Left kidney (tissue), 8 donors: ENCODE measurements around the gene RARRES1. TPM values are rescaled to one million over a fixed set of nuclear protein-coding genes. Genes with fewer than 3 reads are reported as not detected.

ENCODE experiments used
- DNase-seq: peaks from one replicate; pipeline ENCODE4 v3.0.0-alpha.2; 2013
- long read RNA-seq, 8 donors: transcript quantifications; one replicate each; lab custom pipeline, GENCODE V29; 2026
- polyA plus RNA-seq: library from polyadenylated mRNA; unstranded; fragments of 120-200 nt; gene quantifications from one replicate; pipeline ENCODE4 v1.2.1, GENCODE V29; 2013; ENCODE audit not compliant: insufficient read length

RARRES1 gene, protein sequence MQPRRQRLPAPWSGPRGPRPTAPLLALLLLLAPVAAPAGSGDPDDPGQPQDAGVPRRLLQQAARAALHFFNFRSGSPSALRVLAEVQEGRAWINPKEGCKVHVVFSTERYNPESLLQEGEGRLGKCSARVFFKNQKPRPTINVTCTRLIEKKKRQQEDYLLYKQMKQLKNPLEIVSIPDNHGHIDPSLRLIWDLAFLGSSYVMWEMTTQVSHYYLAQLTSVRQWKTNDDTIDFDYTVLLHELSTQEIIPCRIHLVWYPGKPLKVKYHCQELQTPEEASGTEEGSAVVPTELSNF
- polyA plus RNA-seq = 12.6 TPM
- long read RNA-seq, donor 1, transcript RARRES1-201 (6 exons, 1,952 nt) = major isoform, 9 of 9 reads
- long read RNA-seq, donor 1, partial matches to known transcripts = 0 of 9 reads
- long read RNA-seq, donor 1, other reads (novel, unspliced or antisense) = 0 of 9 reads
- long read RNA-seq, donor 2, transcript RARRES1-201 (6 exons, 1,952 nt) = major isoform, 5 of 5 reads
- long read RNA-seq, donor 2, partial matches to known transcripts = 0 of 5 reads
- long read RNA-seq, donor 2, other reads (novel, unspliced or antisense) = 0 of 5 reads
- long read RNA-seq, donor 3, transcript RARRES1-201 (6 exons, 1,952 nt) = major isoform, 5 of 6 reads
- long read RNA-seq, donor 3, partial matches to known transcripts = 0 of 6 reads
- long read RNA-seq, donor 3, other reads (novel, unspliced or antisense) = 0 of 6 reads
- long read RNA-seq, donor 4 = 0 reads
- long read RNA-seq, donor 5, partial matches to known transcripts = 0 of 3 reads
- long read RNA-seq, donor 5, other reads (novel, unspliced or antisense) = 0 of 3 reads
- long read RNA-seq, donor 6, partial matches to known transcripts = 0 of 3 reads
- long read RNA-seq, donor 6, other reads (novel, unspliced or antisense) = 0 of 3 reads
- long read RNA-seq, donor 7, transcript RARRES1-201 (6 exons, 1,952 nt) = major isoform, 7 of 8 reads
- long read RNA-seq, donor 7, partial matches to known transcripts = 0 of 8 reads
- long read RNA-seq, donor 7, other reads (novel, unspliced or antisense) = 0 of 8 reads
- long read RNA-seq, donor 8 = 0 reads

DNA sequence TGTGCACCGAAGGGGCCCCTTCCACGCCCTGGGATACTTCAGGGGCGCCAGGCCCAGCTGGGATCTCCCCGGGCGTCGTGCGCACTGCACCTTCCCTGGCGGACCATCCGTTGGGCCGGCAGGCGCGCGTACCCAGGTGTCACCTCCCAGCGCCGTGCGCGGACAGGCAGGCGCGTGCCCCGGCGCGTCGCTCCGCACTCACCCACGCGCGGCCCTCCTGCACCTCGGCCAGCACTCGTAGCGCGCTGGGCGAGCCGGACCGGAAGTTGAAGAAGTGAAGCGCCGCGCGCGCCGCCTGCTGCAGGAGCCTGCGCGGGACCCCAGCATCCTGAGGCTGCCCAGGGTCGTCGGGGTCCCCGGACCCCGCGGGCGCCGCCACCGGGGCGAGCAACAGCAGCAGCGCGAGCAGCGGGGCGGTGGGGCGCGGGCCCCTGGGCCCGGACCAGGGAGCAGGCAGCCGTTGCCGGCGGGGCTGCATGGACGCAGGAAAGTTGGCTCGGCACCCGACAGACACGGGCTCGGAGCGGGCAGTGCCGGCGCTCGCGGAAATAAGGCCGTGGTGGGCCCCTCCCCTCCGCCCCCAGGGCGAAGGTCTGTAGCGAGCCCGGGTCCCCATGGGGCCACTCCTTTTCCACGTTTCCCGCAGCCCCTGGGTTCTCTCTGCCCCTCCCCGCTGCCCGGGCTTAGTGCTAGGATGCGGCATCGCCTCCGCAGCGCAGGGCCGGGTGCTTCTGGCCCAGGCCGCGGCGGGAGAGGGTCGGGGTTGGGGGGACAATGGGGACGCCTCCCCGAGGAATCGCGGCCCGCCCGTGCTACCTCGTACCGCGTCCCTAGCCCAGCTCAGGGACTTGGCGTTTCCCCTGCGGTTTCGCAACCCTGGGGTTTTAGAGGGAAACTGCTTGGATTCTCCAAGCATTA lies at the start of gene RARRES1:
Gene RARRES1, minus strand, starts transcription at position 520 of the 918 bp plus-strand sequence. Its CDS starts 42 bp downstream, at position 478.
- peak; percentile 59 for DNase-seq

DNA sequence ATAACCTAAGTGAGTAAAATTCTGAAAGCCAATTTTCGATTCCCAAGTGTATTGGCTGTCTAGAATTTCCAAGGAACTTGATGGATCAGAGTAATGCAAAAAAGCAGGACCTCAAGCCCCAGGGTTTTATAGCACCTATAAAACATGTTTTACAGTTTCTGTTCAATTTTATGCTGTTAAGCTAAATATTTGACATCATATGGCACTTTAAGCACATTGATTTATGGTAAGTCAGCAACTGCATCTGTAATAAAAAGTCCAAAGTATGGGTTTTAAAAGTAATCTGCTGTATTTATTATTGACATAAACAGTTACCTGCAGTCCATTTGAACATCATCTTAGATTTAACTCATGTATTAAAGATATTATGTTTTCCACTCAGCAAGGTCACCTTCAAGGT lies 49.6 kb upstream of the RARRES1 start:
- DNase-seq = no peak

DNA sequence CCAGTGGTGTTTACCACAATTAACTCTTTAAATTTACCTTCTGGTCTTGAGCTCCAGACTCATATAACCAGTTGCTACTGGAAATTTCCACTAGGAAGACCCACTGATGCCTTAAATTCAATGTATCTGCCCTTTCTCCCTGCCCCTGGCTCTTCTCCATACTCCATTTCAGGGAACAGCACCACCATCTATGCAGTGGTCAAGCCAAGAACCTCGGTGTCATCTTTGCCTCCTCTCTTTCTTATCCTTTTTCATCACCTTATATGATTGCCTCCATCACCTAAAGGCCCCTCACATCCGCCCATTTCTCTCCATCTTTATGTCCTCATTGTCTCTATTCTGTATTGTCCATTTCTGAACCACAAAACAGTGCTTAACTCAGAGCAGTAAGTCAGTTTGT lies 48.9 kb upstream of the RARRES1 start:
- DNase-seq = no peak

DNA sequence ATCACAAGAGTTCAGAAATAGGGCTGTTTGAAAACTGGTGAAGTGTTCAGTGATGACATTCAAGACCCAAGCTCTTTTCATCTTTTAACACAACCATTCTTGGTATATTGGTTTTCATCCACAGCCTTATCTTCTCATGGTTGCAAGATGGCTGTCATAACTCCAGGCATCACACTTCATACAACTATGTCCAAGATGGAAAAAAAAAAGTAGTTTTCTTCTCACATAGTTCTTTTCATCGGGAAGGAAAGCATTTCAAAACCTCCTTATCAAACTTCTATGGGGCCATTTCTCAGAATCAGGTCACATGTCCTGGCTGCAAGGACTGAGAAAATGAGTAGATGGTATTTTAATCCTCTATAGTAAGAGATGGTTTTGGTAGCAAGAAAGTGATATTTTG lies 48.5 kb upstream of the RARRES1 start:
- no peak for DNase-seq

DNA sequence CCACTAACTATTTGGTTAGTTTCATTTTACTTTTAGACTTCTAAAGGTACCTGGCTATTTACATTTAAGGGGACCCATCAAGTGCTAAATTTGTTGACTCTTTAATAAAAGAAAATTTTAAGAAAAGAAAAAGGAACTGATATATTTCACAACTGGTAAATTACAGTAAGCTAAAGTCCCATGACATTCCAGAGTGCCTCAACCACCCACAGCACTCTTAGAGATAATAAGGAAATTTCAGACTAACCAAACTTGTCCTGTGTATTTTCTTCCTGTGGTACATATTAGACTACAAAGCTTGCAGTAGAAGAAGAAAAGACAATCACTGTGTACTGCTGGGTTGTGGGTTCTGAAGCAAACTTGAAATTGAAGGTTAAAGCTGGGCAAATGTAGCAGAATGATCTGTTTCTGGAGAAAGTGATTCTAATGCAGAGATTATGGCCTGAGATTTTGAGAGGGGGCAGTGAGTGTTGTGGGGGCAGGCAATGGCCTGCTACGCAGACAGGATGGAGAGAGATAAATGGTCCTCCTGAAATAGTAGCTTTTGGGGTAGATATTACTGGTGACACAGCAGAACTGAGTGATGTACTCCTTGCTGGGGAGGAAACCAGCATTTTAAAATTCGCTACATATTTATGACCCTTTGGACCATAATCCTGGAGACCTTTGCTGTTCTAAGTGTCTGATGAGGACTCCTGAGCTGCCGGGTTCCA lies 45.1 kb upstream of the RARRES1 start:
- no peak for DNase-seq

DNA sequence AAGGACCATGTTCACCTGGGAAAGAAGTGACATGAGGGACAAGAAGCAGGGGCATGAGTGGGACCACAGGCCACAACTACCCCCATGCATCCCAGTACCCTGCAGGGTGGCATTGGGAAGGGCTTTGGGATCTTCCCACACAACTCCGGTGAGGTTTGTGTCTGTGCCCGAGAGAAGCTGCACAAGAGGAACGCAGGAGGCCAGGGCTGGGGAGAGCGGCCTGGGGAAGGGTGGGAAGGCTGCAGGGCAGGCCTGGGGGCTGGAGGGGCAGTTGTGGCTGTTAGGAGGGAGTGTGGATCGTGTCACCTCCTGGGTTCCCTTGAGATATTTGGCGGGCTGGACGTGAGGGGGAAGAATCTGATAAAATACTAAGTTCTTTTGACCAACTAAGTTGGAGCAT lies 44.3 kb upstream of the RARRES1 start:
- no peak for DNase-seq

DNA sequence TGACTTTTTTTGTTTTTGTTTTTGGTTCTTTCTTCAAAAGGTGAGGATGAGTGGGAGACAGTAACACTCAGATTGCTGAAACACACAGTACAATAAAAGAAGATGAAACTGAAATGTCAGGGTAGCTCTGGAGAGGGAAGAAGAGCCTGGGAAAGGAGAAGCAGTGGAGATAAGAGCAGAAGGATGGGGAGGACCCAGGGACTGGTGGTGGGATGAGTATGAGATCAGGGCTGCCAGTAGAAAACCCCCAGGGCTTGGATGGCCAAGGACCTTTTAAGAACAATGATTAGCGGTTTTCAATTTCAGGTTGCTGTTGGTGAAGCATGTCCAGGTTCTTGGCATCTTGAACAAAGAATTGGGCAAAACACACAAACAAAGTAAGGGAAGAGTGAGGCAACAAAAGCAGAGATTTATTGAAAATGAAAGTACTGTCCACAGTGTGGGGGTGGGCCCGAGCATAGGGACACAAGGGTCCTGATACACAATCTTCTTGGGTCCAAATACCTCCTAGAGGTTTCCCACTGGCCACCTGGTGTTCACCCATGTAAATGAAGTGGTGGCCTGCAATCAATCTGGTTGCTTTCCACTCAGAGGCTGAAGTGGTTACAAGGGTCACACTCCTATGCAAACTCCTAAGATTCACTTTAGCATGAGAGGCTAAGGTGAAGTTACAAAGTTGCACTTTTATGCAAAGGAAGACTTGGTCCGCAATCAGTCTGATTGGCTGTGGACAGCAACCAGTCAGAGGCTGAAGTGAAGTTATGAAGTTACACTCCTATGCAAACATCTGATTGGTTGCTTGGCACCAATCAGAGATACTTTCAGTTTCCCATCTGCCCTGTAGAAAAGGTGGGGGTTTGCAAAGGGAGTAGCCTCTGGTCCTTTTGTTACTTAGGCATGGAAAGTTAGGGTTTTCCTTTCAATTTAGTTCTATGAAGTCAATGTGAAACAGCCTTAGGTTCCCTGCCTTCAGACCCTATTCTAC lies 43.5 kb upstream of the RARRES1 start:
- DNase-seq = no peak

DNA sequence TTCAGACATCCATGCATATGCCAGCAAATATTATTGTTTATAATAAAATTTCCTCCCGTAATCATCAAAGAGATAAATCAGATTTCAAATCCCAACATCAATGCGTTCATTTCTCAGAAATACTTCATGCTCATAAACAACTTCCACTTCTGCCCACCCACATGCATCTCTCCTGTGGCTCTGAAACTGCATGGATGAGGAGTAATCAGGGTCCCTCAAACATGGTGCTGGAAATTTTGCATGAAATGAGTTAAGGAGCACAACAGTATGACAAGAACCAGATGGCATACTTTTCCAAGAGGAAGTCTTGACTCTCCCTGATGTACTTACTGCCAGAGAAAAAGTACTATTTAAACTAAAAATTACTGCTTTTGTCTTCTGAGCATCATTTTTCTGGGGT lies 42.7 kb upstream of the RARRES1 start:
- peak; percentile 59 for DNase-seq

DNA sequence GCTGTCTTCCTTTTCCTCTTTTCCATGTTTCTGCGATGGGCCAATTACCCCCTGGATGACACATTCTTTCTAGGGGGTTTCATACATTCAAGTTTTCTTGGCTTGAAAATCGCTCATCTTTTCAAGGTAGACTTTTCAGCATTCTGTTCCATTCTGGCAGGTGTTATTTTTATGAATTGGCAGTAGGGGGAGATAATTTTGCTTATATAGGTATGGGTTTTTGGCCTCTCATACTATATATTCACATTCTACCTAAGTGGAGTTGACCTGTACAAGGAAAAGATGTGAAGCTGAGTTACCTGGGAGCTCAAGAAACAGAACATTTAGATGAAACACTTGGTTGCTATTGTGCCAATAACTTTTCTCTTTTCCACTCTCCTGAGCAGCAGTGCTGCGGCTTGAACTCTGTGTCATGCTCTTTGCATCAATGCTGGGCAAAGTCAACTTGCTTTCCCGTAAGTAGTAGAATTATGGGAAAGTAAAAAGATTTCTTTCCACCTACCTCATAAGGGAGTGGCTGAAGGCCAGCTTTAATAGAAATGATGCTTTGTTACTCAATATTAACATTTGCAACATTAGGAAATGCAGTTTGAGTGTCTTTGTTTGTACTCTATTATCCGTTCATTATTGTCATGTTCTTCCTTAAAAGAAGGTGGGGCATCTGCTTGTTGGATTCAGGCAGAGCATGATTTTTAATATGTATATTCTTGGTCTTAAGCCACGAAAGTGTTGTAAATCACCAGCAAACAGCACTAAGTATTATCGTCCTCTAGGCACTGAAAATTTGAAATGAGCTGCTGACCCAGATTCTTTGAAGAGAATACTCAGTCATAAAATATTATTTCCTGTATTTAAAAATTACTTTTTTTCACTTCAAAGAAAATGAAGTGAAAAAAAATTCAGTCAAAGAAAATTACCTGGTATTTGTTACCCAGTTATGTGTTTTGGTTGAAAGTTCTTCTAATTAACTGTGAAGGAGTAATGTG lies 41.9 kb upstream of the RARRES1 start:
- DNase-seq = no peak

DNA sequence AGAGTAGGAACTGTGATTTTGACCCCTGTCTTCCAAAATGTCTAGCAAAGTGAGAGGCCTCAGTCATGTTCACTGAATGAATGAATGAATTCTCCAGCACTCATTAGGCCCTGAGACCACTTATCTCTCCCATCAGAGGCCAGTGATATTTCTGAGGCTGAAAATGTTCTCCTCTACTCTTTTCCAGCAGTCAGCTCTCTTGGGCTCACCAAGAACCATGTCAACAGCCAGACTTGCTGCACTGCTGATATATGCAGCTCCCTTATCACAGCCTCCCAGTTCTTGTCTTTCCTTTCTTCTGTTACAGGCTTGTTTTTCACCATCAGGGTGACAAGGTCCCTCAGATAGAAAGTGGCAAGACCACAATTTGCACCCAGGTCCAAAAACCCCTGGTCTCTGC lies 40.9 kb upstream of the RARRES1 start:
- no peak for DNase-seq

DNA sequence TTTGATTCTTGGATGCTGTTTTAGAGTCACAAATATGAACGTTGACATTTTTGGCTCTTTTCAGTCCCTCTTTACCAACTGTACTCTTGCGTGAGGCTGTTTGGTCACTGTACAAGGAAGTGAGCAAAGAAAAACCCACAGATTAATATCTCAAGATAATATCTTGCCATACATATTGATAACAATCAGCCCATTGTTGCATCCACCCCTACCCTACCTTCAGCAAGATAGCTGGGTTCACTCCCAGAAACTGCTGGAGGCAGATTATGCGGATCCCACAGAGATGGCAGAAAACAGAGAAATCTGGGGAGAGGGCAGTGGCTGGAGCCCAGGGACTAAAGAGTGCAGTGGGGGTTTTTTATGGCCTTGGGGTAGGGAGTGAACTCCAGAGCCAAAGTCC lies 39.7 kb upstream of the RARRES1 start:
- no peak for DNase-seq

DNA sequence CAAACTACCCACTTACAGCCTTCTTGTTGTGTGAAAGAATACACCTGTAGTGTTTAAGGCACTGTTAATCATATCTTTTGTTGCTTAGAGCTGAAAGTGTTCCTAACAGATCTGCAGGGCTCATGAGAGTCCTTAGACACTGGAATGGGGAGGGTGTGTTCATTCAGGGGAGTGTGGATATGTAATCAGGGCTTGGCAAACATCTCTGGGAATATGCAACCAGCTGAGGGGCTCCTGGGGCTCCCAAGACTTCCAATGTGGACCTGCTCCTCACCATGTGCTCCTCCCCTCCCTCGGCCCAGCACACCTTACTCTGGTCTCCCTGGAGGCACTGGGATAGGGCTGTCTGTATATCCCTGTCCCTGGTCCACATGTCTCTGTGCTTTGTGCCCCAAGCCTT lies 39.3 kb upstream of the RARRES1 start:
- DNase-seq = no peak

DNA sequence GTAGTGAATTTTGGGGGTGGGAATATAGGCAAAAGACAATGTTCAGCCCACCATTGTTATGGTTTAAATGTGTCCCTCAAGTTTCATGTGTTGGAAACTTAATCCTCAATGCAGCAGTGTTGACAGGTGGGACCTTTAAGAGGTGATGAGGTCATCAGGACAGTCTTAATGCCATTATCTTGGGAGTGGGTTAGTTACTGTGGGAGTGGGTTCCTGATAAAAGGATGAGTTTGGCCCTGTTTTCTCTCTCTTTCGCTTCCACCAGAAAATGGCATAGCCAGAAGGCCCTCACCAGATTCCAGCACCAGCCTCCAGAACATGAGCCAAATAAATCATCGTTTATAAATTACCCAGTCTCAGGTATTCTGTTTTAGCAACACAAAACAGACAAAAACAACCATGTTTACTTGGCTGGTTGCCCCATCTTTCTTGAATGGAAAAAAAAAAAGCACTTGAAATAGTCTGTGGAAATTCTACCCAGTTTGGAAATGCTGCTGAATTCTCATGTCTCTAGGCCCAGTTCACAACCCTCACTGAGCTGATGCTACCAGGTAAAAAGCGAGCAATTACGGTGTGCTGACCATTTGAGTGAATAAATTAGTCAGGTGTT lies 38.6 kb upstream of the RARRES1 start:
- DNase-seq = no peak

DNA sequence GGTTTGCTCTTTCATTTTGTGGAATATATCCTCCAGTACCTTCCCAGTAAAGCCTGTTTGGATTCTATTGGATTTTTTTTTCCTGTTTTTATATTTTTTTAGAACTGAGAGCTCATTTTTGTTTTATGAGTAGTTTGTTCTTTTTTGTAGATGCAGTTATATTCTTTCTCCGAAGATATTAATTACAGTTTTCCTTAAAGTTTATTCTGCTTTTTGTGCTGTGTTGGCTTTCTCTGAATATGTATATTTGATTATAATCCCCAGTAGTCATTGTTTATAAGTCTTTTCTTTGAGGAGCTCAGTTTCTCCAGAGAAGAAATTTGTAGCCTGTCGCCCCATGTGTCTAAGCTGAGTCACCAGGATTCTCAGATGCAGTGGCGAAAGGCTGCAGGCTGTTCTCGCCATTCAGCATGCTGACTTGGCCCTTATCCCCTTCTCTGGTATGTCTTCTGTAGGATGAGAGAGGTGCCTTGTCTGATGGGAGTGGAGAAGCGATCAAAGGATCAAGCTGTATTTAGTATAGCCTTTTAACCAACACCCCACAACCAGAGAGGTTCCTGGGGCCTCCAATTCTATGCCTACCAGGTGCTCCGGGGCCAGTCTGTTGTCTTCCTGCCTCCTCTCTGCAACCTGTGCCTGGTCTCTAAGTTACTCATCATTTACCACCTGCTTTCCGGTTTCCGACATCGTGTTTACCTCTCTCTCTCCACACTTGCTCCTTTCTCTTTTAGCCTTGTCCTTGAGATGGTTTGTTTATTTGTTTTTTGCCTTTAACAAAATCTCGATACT lies 37.9 kb upstream of the RARRES1 start:
- no peak for DNase-seq

DNA sequence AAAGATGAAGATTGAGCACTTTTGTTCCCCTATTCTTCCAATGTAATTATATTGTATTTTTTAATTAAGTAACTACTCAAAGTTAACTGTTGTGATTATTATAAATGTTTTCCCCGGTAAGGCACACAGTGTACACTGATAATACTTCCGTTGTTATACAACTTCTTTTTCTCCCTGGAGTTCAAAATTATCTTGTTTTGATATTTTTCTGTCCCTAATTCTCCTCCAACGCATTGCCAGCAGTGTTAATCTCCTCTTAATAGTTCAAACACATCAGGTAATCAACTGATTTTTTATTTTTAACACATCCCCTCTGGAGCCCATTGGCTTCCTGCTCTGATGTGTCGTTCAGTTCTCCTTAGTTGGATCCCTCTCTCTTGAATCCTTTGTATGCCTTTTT lies 37.3 kb upstream of the RARRES1 start:
- no peak for DNase-seq

DNA sequence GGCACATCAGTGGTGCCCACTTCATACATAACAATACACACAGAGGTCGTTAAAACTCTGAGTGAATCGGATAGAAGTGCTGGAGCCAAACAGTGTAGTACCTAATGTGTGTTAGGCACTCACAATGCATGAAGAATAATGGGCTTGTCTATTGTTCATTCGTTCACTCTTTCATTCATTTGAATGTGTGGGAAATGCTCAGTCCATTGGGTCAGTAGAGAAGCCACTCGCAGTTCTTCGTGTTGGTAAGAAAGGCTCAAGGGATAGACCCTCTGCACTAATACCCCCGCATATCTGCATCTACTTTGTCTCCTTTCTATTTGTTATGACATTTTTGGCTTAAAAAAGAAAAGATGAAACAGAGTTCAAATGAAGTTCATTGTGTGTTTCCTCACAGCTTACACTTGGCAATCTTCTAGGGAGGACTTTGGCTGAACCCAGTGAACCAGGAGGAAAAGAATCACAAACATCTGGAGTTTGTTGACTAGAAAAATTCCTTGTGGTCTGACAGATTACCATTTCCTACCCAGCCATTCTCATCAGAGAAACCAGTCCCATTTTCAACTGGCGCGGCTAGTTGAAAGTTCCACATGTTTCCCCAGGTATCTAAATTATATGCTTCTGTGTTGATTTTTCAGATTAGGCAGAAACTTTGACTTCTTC lies 36.8 kb upstream of the RARRES1 start:
- DNase-seq = peak; percentile 77

DNA sequence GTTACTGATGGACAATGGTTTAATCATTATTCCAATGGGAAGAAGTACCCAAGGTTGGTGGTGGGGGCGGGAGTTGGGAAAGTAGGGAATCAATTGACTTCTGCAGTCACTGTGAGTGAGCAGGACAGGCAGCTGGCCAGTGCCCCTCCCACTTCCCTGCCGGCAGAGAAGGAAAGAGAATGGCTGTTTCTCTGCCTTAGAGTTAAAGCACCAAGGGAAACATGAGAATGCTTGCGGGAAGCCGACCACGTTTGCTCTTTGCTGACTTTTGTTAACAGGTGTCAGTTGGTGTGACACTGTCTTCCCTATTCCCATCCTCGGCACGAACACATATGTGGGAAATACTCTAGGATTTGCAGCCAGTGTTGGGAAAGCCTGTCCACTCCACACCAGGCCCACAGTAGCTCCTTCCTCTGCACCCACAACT lies 36.1 kb upstream of the RARRES1 start:
- no peak for DNase-seq
